ENCODE results near the gene LMBR1.

Gene LMBR1

GRCh38 chr7:156635529-156636385, 257.2 kb downstream of the LMBR1 start:
- in situ Hi-C loops (cut with MboI; ENCODE audit: low sequenced_read_pairs), result no loop called here

- in situ Hi-C loops (cut with MboI; ENCODE audit: low sequenced_read_pairs), result no loop called here
These were observed 258.9 kb downstream of the LMBR1 start for GRCh38 chr7:156634117-156634516.

GRCh38 chr7:156629873-156630272, 263.1 kb downstream of the LMBR1 start:
- in situ Hi-C loops (cut with MboI; ENCODE audit: low sequenced_read_pairs), result no loop called here

- in situ Hi-C loops (cut with MboI; ENCODE audit: low sequenced_read_pairs), result no loop called here
These were observed 264.4 kb downstream of the LMBR1 start for GRCh38 chr7:156628562-156628961.

All from HL-60/S4 (cell line).